NCI-H1436 treated with DMSO at 0.1 percent for 48 hours (cell line): ENCODE data around the gene DNAJC6.
"Not testable (repeated sequence)": the region's sequence is repeated elsewhere in the genome, so short reads cannot be mapped to it uniquely, and the experiment has no call there.

Source experiments
- DNase-seq: peaks from one replicate; lab custom pipeline; 2025; lab: John Stamatoyannopoulos, UW

Gene DNAJC6

GRCh38 chr1:65431111-65431705, 121.9 kb downstream of the DNAJC6 start:
- DNase-seq: no peak

- DNase-seq: no peak
Observed at GRCh38 chr1:65432918-65433317, 123.6 kb downstream of the DNAJC6 start.

GRCh38 chr1:65434255-65434654, 124.9 kb downstream of the DNAJC6 start:
- DNase-seq: no peak

GRCh38 chr1:65434760-65435159, 125.4 kb downstream of the DNAJC6 start:
- DNase-seq: no peak

- no peak for DNase-seq
Observed at GRCh38 chr1:65435987-65436386, 126.6 kb downstream of the DNAJC6 start.

- no peak for DNase-seq
Observed at GRCh38 chr1:65437616-65438015, 128.3 kb downstream of the DNAJC6 start.

GRCh38 chr1:65440322-65440900, 131.1 kb downstream of the DNAJC6 start:
- no peak for DNase-seq

GRCh38 chr1:65440915-65441314, 131.6 kb downstream of the DNAJC6 start:
- DNase-seq: no peak

GRCh38 chr1:65441464-65441863, 132.1 kb downstream of the DNAJC6 start:
- DNase-seq: no peak

GRCh38 chr1:65442442-65442841, 133.1 kb downstream of the DNAJC6 start:
- no peak for DNase-seq

GRCh38 chr1:65443647-65444046, 134.3 kb downstream of the DNAJC6 start:
- no peak for DNase-seq

GRCh38 chr1:65444128-65444640, 134.8 kb downstream of the DNAJC6 start:
- DNase-seq: no peak

- DNase-seq: no peak
Observed at GRCh38 chr1:65445837-65446236, 136.5 kb downstream of the DNAJC6 start.

GRCh38 chr1:65449214-65449823, 140.0 kb downstream of the DNAJC6 start:
- no peak for DNase-seq

GRCh38 chr1:65455678-65456077, 146.3 kb downstream of the DNAJC6 start:
- DNase-seq: not testable (repeated sequence)

- DNase-seq: no peak
Observed at GRCh38 chr1:65456481-65456880, 147.1 kb downstream of the DNAJC6 start.

- no peak for DNase-seq
Observed at GRCh38 chr1:65457868-65458267, 148.5 kb downstream of the DNAJC6 start.

GRCh38 chr1:65458730-65459396, 149.5 kb downstream of the DNAJC6 start:
- no peak for DNase-seq

GRCh38 chr1:65459397-65459768, 150.0 kb downstream of the DNAJC6 start:
- no peak for DNase-seq
